Stimulated activated CD8-positive, alpha-beta memory T cell treated with anti-CD3 and anti-CD28 coated beads, Interleukin-2, amount 100 ng/mL, for 1 hour (primary cell): ENCODE results near the gene LRPAP1.

ENCODE experiments used
- DNase-seq, 2 donors: peaks; one replicate each; pipeline ENCODE4 v3.0.0-alpha.2; 2020; ENCODE audit warnings: low read depth in 2 of 2

The LRPAP1 gene

DNA sequence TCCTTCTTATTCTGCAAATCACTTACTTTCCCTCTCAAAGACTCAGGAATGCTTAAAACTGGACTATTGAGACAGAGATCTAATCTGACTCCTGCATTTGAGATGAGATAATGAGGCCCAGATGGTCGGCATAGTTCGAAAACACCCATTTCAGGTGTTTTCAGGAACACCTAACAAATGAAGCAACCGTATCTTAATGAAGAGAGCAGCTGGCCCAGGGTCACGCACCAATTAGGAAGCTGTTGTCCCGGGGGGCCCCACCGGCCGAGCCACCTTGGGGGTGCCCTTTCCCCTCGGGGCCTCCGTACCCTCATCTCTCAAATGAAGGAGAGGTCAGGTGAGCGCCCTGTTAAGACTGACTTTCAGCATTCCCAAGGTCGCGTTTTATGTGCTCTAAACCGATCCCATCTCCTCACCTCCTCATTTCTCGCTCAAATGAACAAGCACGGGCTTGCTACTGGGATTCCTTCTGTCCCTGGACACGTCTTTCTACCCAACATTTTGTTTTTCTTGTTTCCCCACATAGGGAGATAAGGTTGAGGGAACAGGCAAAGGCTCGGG lies 824 bp downstream of the LRPAP1 start:
- no peak for DNase-seq

DNA sequence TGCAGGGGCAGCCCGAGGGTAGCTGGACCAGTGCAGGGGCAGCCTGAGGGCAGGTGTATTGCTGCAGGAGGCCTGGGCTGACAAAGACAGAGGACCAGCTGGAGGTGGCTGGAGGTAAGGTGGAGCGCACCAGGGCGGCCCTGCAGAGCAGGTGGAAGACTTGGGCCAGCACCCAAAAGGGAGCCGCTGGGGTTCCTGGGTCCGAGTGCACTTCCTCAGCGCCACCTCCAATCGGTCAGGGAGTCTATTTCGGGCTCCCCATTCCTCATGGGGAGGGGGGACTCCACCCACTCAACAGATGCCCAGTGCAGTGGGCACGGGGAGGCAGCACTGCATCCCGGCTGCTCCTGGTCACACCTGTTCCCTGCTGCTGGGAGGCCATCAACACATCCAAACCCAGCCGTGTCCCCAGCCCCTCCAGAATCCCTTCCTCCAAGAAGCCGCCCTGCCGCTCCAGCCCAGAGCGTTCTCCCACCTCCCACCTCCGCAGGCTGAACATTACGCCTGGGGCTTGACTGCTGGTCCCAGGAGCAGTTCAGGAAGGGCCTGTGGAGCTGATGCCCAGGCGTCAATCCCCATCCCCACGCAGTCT lies 1.5 kb downstream of the LRPAP1 start:
- no peak for DNase-seq

DNA sequence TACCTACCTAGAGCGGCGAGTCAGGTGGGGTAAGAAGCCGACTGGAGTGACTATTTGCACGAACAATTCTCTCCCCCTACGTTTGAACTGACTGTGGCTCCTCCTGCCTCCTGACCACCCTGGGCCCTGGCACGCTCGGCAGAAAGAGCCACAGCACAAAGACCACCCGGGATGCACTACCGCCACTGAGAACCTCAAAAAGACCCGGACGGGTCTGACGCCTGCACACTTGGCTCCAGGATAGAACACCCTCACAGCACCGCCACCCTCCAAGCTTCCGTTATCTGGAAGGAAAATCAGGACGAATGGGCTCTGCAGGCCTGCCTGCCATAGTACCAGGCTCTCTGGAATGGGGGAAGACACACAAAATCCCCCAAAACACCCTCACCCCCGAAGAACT lies 2.2 kb downstream of the LRPAP1 start:
- DNase-seq = no peak

DNA sequence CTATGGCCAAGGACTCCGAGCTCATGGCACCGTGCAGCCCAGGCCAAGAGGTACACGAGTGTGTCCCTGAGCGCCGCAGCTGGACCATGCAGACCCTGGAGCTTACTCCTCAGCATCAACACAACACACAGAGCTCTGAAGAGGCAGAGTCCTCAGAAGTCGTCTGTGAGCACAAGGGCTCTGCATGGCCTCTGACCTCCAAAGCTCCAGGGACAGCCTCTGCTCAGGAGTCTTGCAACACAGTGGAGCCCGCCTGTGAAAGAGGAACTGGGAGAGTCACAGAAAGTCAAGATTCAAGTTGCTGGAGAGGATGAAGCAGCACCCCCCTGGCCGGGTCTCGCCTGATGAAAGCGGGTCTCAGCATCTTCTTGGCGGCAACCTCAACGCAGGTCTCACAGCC lies 2.9 kb downstream of the LRPAP1 start:
- no peak for DNase-seq

DNA sequence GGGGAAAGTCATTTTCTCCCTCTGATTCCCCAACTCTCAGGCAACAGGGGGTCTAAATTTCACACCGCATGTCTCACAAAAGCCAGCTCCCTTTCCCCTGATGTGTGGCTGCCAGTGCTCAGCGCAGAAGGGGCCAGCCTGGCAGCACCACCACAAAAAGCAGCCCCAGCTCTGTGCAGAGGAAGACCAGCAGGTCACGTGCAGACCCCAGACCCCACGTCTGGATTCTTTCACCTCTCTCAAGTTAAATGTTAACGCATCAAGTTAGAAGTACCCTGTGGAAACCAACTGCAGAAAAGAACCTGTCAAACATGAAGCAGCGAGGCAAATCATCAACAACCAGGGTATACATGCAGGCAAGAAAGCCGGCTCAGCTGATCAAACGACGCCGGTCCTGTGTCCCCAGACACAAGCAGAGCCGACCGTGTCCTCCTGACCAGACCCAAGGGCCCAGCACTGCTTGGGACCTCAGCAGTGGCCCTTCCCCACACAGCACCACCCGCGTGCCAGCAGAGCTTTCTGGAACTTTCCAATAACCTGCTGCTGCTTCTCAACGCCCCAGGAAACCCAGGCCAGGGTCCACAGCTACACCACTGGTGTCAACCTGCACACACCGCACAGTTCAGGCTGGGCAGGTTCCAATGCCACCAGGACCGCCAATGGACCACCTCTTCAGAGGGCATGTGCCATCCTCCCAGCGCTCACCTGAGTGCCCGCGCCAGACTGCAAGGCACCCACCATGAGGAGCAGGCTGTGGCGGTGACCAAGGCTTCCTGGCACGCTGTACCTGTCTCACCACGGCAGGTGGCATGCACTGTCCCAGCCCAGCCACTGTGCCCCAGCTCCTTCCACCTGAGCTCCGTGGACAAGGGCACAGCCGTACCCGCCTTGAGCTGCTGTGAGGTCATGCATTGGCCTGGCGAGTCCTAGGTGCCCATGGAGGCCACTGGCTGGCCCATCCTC lies 4.0 kb downstream of the LRPAP1 start:
- no peak for DNase-seq

DNA sequence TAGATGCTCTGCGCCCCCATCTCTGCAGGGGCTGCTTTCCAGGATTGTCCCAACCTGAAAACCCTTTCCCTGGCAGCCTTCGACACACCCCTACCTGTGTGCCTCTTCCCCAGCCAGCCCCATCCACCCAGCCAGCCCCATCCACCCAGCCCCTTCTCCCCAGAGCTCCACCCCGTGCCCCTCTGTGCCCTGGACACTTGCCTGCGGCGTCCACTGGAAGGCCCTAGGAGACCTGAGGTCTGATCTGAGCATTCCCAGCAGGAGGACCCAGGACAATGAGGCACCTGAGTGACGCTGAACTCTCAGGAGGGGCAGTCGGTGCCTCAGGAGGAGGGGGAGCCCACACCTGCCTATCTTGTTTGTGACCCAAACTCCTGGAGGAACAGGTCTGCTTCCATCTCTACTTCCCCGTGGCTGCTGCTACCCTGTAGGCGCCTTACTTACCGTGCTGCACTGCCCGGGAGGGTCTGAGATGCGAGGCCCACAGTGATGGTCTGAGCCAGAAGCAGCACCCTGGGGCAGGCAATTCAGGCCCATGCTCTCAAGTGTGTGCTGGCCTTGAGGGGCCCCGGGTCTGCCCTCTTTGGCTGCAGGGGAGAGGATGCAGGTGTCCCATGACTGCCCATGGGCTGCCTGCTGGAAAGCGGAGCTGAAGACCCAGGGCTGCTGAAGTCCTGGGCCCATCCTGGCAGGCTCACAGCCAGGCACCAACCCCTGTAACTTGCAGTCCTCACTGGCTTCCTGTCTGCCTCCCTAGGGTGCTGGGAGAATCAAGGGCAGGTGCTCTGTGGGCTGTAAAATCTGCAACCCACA lies 4.9 kb downstream of the LRPAP1 start:
- DNase-seq = no peak

DNA sequence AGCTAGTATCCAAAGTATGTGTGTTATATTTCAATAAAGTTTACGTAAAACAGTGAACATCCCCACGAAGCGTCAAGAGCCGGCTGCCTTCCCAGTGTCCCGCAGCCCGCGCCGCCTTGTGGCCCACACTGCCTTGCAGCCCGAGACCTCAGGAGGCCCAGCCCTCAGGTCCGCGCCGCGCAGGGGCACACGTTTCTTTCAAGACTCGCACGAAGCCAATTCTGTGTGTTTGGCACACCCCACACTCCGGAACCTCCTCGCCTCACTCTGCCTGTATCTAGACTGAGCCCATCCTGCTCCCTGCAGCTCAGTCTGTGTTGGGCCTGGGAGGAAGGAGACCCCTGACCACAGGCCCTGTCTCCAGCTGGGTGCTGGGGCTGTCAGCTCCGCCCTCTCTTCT lies 5.8 kb downstream of the LRPAP1 start:
- DNase-seq = no peak

DNA sequence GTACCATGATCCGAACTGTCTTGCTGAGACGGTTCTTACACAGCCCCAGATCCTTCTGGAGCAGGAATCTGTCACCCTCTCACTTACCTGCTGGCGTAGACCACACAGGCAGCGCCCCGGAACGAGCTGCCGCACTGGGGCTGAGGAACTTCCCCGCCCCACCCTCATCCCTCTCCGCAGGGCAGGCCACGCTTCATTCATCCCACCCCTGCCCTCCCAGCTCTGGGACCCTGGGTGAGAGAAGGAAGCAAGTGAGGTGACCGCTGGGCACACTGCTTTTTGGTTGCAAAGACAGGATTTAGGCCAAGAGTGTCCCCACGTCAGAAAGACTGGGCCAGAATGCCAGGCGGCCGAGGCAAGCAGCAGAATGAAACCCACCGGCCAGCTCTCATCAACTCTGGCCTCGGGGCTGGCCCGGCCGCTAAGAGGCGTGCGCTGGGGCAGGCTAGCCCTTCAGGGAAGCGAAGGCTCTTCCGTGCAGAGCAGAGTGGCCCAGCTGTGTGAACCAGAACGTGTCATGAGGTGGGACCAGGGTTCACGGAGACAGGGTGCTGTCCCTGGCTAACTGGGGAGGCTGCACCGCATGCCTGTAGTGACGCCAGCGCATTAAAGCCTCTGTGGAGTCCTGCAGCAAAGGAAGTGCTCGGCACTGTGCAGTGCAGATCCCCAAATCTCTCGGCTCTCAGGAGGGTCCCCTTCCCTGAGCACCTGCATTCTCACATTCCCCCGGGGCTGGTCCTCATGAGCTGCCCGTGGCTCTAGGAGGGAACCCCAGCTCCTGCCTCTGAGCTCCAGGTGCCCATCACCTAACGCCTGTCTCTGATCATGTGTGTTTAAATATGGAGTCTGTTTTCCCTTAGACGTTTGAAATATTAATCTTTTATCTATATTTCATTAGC lies 6.4 kb downstream of the LRPAP1 start:
- DNase-seq = no peak

DNA sequence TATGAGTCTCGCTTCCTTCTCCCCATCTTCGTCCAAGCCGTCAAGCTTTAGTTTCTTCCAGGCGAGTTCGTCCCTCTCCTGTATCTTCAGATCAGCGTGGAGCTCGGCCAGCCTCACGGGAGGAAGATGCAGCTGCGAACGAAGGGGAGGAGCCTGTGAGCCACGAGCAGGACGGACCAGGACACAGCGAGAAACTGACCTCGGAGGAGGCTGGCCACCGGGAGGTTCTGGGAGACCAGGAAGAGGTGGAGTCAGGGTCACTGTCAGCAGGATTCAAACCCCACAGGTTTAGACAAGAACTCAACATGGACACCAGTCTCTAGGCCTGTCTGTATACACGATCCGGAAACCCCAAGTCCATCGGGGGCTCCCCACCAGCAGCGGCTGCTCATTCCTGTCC lies 7.3 kb downstream of the LRPAP1 start:
- DNase-seq = no peak

DNA sequence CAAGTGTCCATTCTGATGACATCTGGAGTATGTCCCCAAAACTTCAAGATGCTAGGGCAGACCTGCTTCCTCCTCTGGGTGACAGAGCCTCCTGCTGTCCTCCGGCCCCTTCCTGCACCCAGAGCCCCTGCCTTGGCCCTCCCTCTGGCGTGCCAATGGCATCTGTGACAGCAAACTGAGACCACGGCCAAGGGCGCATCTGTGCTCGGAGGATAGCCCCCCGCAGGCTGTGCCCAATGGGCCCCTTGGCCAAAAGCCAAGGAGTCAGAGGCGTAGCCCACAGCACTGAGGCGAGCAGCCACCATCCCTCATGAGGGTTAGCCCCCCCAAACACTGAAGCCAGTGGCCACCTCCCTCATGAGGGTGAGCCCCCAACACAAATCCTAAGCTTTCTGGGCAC lies 7.9 kb downstream of the LRPAP1 start:
- DNase-seq = no peak

DNA sequence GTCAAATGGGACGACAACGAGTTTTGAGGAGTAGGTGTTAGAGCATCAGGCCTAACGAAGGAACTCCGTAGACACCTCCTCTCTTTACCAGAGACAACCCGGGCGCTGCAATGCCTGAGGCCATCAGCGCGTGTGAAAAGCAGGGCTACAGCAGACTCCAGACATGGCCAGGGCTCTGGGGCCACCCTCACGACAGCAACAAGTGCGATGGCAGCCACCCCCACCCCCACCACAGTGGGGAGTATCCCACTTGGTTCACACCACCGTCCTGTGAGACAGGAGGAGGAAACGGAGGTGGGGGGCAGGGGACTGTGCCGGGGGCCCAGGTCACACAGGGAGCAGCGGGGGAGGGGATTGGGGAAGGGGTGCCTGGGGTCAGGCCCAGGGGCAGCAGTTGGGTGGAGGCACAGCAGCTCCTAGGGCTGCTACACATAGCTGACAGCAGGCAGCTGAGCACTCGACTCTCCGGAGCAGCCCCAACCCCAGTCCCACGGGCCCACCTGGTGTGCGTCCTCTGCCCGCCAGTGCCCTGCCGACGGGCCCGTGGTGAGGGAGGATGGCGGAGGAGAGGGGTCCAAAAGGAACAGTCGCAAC lies 8.5 kb downstream of the LRPAP1 start:
- no peak for DNase-seq

DNA sequence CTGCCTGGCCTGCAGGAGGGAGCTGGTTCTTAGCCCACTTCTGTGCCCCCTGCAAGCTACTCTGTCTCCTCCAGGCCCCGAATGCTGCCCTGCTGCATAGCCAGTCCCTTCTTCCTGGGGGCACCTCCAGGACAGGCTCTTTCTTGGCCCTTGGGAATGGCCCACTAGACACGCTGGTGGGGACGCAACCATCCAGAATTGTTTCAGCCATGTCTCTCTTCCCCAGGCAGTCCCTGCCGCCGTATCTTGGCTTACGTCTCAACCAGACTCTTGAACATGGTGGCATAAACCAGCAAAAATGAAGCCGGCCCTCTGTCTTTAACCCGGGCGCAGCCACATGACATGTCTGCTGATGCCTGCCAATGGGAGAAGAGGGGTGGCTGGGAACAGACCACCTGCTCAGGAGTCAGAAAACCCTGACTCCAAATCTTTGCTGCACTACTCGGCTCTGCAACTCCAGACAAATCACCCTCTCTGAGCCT lies 9.0 kb downstream of the LRPAP1 start:
- no peak for DNase-seq

DNA sequence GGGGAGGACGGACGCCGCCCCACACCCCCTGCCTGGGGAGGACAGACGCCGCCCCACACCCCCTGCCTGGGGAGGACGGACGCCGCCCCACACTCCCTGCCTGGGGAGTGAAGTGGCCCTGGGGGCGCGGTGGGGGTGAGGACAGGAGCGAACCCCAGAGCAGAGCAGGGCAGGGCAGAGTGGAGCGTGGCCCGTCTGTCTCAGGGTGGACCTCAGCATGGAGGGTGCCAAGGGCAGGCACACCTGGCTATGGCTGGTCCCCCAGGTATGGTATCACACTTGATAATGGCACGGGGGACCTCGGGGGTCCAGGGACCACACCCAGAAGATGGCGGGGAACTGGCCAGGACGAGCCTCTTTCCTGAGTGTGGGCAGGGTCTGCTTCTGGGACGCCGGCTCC lies 9.6 kb downstream of the LRPAP1 start:
- no peak for DNase-seq

DNA sequence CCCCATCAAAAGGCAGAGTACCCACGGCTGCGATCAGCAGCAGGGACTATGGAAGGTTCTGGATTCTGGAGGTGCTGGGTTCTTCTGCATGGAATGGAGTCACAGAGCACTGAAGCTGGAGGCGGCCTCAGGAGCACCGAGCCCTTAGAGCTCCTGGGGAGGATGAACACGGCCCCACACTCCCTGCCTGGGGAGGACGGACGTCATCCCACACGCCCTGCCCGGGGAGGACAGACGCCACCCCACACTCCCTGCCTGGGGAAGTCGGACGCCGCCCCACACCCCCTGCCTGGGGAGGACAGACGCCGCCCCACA lies 9.9 kb downstream of the LRPAP1 start:
- DNase-seq = no peak

DNA sequence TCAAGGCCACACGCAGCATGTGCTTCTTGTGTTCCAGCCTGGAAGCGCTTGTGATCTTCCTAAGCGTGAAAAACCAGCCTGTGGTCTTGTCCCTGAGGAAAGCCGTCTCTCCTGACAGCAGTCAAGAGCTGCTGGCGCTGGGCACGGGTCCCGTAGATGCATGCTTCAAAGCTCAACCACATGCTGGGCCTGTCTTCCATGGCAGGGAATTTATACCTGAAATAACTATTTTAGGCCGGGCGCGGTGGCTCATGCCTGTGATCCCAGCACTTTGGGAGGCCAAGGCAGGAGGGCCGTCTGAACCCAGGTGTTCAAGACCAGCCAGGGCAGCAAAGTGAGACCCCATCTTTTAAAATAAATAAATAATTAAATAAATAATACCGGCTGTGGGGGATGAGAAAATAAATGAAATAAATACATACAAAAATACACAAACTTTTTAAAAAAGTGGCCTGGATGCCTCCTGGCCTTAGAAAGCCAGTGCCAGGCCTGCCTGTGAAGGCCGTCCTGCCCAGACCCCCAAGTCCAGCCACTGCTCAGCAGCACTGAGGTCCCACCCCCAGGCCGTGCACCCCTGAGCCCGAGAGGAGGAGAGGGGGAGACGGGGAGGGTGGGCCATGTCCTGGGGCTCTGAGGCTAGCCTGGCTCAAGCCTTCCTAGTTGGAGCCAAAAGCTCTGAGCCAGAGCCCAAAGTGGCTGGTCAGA lies 10.4 kb downstream of the LRPAP1 start:
- no peak for DNase-seq

DNA sequence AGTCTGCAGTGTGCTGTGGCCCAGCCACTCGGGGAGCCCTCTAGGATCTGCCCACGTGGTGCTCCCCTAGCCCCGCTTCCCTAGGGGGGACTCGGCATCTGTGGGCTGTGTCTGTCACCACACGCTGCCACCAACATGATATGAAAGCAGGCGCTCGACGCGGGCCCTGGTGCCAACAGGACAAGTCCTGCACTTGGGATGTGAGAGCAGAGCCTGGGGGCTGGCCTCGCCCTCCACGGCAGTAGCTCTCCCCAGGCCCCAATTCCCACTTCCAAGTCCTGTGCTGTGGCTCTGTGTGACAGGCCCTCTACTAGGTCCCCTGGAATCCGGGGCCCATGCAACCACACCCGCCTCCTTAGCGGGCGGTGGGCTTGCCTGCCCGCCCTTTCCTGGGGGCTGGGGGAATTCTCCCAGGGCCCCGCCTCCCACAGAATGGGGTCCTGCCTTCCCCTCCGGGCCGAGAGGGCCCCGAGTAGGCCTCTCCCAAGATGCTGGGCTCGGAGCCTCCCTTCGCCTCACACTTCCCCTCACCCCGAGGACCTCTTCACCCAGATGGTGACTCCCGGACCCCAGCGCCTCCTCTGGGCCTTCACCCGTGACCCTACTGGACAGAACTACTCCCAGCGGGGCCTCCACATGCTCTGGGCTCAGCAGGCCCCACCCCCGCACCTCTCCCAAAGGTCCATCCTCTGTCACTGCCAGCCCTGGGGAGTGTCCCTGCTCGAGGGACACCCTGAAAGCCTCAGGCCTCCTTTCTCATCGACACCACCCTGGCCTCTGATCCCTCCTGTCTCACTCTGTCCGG lies 11.2 kb downstream of the LRPAP1 start:
- DNase-seq = no peak

DNA sequence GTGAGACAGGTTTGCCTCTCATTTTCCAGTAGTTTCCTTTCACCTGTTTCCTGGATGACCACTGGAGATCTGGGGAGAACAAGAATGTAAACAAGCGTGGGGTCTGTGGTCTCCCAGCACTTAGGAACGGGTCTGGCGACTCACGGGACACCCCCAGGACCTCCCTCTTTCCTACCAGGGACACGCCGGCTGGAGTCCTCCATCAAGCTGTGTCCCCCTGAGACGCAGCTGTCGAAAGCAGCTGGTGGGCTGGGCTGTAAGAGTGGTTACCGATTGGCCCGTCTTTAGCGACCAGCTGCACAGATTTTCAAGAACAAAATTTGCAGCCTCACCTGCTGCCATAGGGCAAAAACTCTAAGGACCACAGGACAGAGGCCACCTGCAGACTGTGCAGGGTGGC lies 11.9 kb downstream of the LRPAP1 start:
- DNase-seq = no peak

DNA sequence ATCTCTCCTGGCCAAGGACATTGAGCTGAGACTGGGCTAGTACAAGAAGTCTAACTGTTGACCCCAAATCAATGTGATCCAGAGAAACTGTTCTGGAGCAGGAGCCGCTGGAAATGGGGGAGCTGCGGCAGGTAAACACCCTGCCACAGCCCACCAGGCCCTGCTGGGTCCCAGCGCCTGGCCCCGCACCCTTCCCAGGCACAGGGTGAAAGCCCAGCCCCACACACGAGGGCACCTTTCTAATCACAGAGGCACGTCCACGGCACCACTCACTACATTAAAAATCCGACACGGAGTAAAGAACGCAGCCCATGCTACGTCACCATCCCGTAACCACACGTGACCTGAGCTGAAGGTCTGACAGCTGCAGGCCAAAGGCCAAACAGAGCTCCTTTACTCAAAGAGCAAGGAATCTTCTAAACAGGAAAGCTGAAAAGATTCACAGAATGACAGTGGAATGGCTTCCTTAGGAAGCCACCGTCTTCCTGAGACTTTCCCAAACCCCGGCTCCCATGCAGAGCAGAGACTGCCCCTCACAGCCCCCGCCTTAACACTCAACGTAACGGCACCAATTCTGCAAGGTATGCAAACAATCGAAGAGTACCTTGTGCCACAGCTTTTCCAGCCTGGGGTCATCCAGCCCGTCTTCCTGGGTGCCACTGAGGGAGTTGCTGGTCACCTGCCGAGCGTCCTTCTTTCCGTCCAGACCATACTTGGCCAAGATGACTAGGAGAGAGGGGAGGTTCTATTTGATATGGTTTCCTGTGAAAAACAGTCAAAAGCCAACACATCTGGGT lies 12.6 kb downstream of the LRPAP1 start:
- DNase-seq = no peak

DNA sequence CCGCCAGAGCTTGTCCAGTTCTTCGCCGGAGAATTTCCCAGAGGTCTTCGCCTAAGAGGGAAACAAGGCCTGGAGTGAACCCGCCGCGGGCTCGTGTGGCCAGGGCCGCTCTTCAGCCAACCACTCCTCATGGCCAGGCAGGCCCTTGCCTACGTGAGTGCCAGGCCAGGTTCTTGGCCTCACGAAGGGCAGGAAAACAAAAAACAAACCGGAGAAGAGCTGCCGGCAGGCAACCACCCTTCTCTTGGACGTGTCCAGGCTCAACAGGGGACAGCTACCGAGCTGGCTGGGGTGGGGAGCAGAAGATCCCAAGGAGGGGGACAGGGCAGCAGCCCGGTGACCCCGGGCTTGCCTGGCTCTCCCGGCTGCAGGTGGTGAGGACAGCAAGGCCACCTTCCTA lies 13.3 kb downstream of the LRPAP1 start:
- DNase-seq = no peak
